Hepatocyte (in vitro differentiated cells): Measurements from ENCODE around the gene C1orf122.

Experiments used
- EZH2 ChIP-seq: fragments of 200-600 bp; sonication (generic); IDR thresholded peaks from 2 replicates; pipeline ENCODE4 v1.6.1; 2016; ENCODE audit warnings: antibody characterized with exemption, mild to moderate bottlenecking, borderline replicate concordance
- EZH2phosphoT487 ChIP-seq: fragments of 200-600 bp; sonication (generic); IDR thresholded peaks from one replicate; pipeline ENCODE4 v1.6.1; 2018; ENCODE audit warnings: antibody characterized with exemption, mild to moderate bottlenecking, low read depth, moderate library complexity; ENCODE audit not compliant: unreplicated experiment, severe bottlenecking
- TF ChIP-seq, protein P1 (sequence below): fragments of 200-600 bp; sonication (generic); IDR thresholded peaks from 2 replicates; pipeline ENCODE4 v1.5.1; 2016; ENCODE audit warnings: antibody characterized with exemption, mild to moderate bottlenecking; ENCODE audit not compliant: poor library complexity

DNA sequence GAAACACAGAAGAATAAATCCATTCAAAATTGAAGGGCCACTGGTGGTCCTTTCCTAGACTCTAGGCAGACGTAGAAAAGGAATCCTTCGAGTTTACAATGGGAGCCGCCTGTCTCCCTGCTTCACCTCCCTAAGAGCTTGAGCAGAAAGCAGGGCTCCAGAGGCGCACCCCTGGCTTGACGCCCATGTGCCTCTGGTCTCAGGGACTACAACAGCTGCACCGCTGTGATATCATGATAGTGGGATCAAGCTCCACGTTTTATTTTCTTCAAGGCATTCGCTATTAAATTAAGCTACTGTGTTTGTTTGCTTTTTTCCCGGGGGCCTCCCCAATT is 403 bp upstream of the C1orf122 start:
- no peak for TF ChIP-seq EZH2
- TF ChIP-seq, protein P1, sequence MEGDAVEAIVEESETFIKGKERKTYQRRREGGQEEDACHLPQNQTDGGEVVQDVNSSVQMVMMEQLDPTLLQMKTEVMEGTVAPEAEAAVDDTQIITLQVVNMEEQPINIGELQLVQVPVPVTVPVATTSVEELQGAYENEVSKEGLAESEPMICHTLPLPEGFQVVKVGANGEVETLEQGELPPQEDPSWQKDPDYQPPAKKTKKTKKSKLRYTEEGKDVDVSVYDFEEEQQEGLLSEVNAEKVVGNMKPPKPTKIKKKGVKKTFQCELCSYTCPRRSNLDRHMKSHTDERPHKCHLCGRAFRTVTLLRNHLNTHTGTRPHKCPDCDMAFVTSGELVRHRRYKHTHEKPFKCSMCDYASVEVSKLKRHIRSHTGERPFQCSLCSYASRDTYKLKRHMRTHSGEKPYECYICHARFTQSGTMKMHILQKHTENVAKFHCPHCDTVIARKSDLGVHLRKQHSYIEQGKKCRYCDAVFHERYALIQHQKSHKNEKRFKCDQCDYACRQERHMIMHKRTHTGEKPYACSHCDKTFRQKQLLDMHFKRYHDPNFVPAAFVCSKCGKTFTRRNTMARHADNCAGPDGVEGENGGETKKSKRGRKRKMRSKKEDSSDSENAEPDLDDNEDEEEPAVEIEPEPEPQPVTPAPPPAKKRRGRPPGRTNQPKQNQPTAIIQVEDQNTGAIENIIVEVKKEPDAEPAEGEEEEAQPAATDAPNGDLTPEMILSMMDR = no peak
- no peak for TF ChIP-seq EZH2phosphoT487
